GM12864 (cell line): ENCODE data around the gene STMN1.
"Not testable (repeated sequence)": the region's sequence is repeated elsewhere in the genome, so short reads cannot be mapped to it uniquely, and the experiment has no call there.

Experiments
- DNase-seq: peaks from one replicate; pipeline ENCODE4 v3.0.0-alpha.2; 2011; ENCODE audit warnings: low read depth
- H3K4me3 ChIP-seq: 2 replicates; pipeline ENCODE4 v1.5.1; 2011; ENCODE audit warnings: mild to moderate bottlenecking, low read depth, low read length, control low read depth
- CTCF ChIP-seq: IDR thresholded peaks from 2 replicates; pipeline ENCODE4 v1.5.1; 2011; ENCODE audit warnings: low read depth, mild to moderate bottlenecking, moderate library complexity, low read length, control low read depth, inconsistent platforms; ENCODE audit errors: missing control alignments

STMN1 gene

GRCh38 chr1:25945761-25946160 lies 39.5 kb upstream of the STMN1 start:
- no peak for DNase-seq

GRCh38 chr1:25944986-25945385 lies 38.8 kb upstream of the STMN1 start:
- no peak for TF ChIP-seq CTCF
- no peak overlapping the region for H3K4me3 ChIP-seq
- no peak for DNase-seq

More at GRCh38 chr1:25945761-25946160, 39.5 kb upstream of the STMN1 start:
- no peak for TF ChIP-seq CTCF
- no peak overlapping the region for H3K4me3 ChIP-seq

GRCh38 chr1:25943511-25943910 lies 37.3 kb upstream of the STMN1 start:
- not testable (repeated sequence) for H3K4me3 ChIP-seq, DNase-seq

- TF ChIP-seq CTCF, result no peak
- no peak overlapping the region for H3K4me3 ChIP-seq
Observed at GRCh38 chr1:25936947-25937346, 30.7 kb upstream of the STMN1 start.

GRCh38 chr1:25933479-25934365 lies 27.5 kb upstream of the STMN1 start:
- no peak for DNase-seq
- TF ChIP-seq CTCF, result no peak
- no peak overlapping the region for H3K4me3 ChIP-seq

More at GRCh38 chr1:25936947-25937346, 30.7 kb upstream of the STMN1 start:
- no peak for DNase-seq

- not testable (repeated sequence) for DNase-seq, H3K4me3 ChIP-seq
Observed at GRCh38 chr1:25932811-25933400, 26.7 kb upstream of the STMN1 start.

GRCh38 chr1:25932321-25932720 lies 26.1 kb upstream of the STMN1 start:
- DNase-seq, result no peak
- no peak overlapping the region for H3K4me3 ChIP-seq
- TF ChIP-seq CTCF, result no peak

GRCh38 chr1:25929016-25929415 lies 22.8 kb upstream of the STMN1 start:
- DNase-seq, result no peak
- no peak for TF ChIP-seq CTCF
- no peak overlapping the region for H3K4me3 ChIP-seq
